SK-N-SH (cell line): Measurements from ENCODE around the gene SMS. TPM values are rescaled to one million over a fixed set of nuclear protein-coding genes. Genes with fewer than 3 reads are reported as not detected.

Experiments
- CTCF ChIA-PET: fragments of 300-600, 350-600 bp; formaldehyde crosslinking; extraction: SDS; loops from one replicate; lab custom pipeline; 2021; lab: Yijun Ruan, JAX
- POLR2A ChIA-PET: fragments of 350-600 bp; sonication (Branson Sonifier 250); formaldehyde crosslinking; extraction: SDS; loops from one replicate; lab custom pipeline; 2020; ENCODE audit warnings: antibody characterized with exemption, inconsistent platforms; lab: Yijun Ruan, JAX
- DNase-seq: peaks from one replicate; pipeline ENCODE4 v3.0.0; 2012
- H2AFZ ChIP-seq: fragments of 200-600 bp; sonication (generic); 2 replicates; pipeline ENCODE4 v1.8.1; 2016; ENCODE audit warnings: antibody characterized with exemption, mild to moderate bottlenecking, low read depth
- H3F3A ChIP-seq: fragments of 200-600 bp; sonication (generic); replicated peaks from 2 replicates; pipeline ENCODE3; 2016; ENCODE audit warnings: antibody characterized with exemption, mild to moderate bottlenecking; ENCODE audit not compliant: insufficient read depth
- H3K27ac ChIP-seq, 2 experiments: fragments of 200-500 bp in 1 of 2; fragments of 200-600 bp in 1 of 2; sonication (Bioruptor generic) in 1 of 2; sonication (generic), shearing (Covaris generic) in 1 of 2; 2 replicates each; pipeline versions ENCODE4 v1.5.1 to v1.6.1; 2014 to 2016; ENCODE audit warnings: low read depth in 2 of 2, inconsistent platforms in 1 of 2, low read length in 1 of 2, mild to moderate bottlenecking in 1 of 2, mixed read lengths in 1 of 2
- H3K27me3 ChIP-seq: fragments of 200-600 bp; sonication (generic), shearing (Covaris generic); 2 replicates; pipeline ENCODE4 v1.6.1; 2016; ENCODE audit warnings: mixed run types; ENCODE audit not compliant: insufficient read depth
- H3K36me3 ChIP-seq, 2 experiments: fragments of 200-500 bp in 1 of 2; fragments of 200-600 bp in 1 of 2; sonication (Bioruptor generic) in 1 of 2; sonication (generic) in 1 of 2; replicated peaks in 1 of 2; 2 replicates each; pipeline versions ENCODE3 to v1.5.1; 2014 to 2016; ENCODE audit warnings: low read length in 1 of 2, mild to moderate bottlenecking in 1 of 2; ENCODE audit not compliant: insufficient read depth in 2 of 2, control insufficient read depth in 1 of 2
- H3K4me1 ChIP-seq, 2 experiments: fragments of 200-500 bp in 1 of 2; fragments of 200-600 bp in 1 of 2; sonication (Bioruptor generic) in 1 of 2; sonication (generic), shearing (Covaris generic) in 1 of 2; 2 replicates each; pipeline versions ENCODE4 v1.5.1 to v1.6.1; 2014 to 2016; ENCODE audit warnings: low read depth in 1 of 2, low read length in 1 of 2, mixed run types in 1 of 2; ENCODE audit not compliant: insufficient read depth in 2 of 2, control insufficient read depth in 1 of 2
- H3K4me2 ChIP-seq: fragments of 200-600 bp; sonication (generic), shearing (Covaris generic); 2 replicates; pipeline ENCODE4 v1.6.1; 2017; ENCODE audit warnings: mixed run types
- H3K4me3 ChIP-seq, 2 experiments: fragments of 200-500 bp in 1 of 2; fragments of 200-600 bp in 1 of 2; sonication (Bioruptor generic) in 1 of 2; sonication (generic), shearing (Covaris generic) in 1 of 2; 2 replicates each; pipeline versions ENCODE4 v1.5.1 to v1.8.1; 2014 to 2016; ENCODE audit warnings: low read depth in 2 of 2, inconsistent platforms in 1 of 2, low read length in 1 of 2, mild to moderate bottlenecking in 1 of 2, mixed read lengths in 1 of 2, moderate library complexity in 1 of 2
- H3K79me2 ChIP-seq: fragments of 200-600 bp; sonication (generic); 2 replicates; pipeline ENCODE4 v1.8.1; 2017; ENCODE audit warnings: mild to moderate bottlenecking; ENCODE audit not compliant: insufficient read depth
- H3K9ac ChIP-seq: fragments of 200-600 bp; sonication (generic); 2 replicates; pipeline ENCODE4 v1.6.1; 2017; ENCODE audit warnings: mixed run types
- H3K9me2 ChIP-seq: fragments of 200-600 bp; sonication (generic); 2 replicates; pipeline ENCODE4 v1.6.1; 2017; ENCODE audit warnings: mixed run types
- H3K9me3 ChIP-seq: fragments of 200-600 bp; sonication (generic); 2 replicates; pipeline ENCODE4 v1.6.1; 2017; ENCODE audit warnings: mixed run types, mild to moderate bottlenecking, moderate library complexity
- H4K20me1 ChIP-seq: fragments of 200-600 bp; sonication (generic); 2 replicates; pipeline ENCODE4 v1.6.1; 2017; ENCODE audit warnings: mild to moderate bottlenecking, mixed run types; ENCODE audit not compliant: insufficient read depth
- CHD2 ChIP-seq: fragments of 150-350 bp; IDR thresholded peaks from 2 replicates; pipeline ENCODE4 v1.6.1; 2018; ENCODE audit warnings: low read length; ENCODE audit not compliant: partially characterized antibody
- EZH2phosphoT487 ChIP-seq: fragments of 200-600 bp; sonication (generic); IDR thresholded peaks from 2 replicates; pipeline ENCODE4 v1.6.1; 2017; ENCODE audit warnings: low read depth, mixed run types, mild to moderate bottlenecking, antibody characterized with exemption, moderate library complexity, borderline replicate concordance
- FOXM1 ChIP-seq: IDR thresholded peaks from 2 replicates; pipeline ENCODE4 v1.4.0; 2012; ENCODE audit warnings: low read depth, mild to moderate bottlenecking
- GABPA ChIP-seq: IDR thresholded peaks from 2 replicates; pipeline ENCODE4 v1.4.0; 2012; ENCODE audit warnings: low read depth, mild to moderate bottlenecking
- GATA2 ChIP-seq: sonication (generic); formaldehyde crosslinking; IDR thresholded peaks from 2 replicates; pipeline ENCODE4 v1.5.0; 2020; ENCODE audit warnings: mild to moderate bottlenecking, missing genetic modification reagents
- IRF3 ChIP-seq: fragments of 150-350 bp; IDR thresholded peaks from 2 replicates; pipeline ENCODE4 v1.6.1; 2016; ENCODE audit warnings: mild to moderate bottlenecking, low read depth, low read length
- MEF2A ChIP-seq: IDR thresholded peaks from 2 replicates; pipeline ENCODE4 v1.4.0; 2012; ENCODE audit warnings: low read depth, borderline replicate concordance
- NFIC ChIP-seq: IDR thresholded peaks from 2 replicates; pipeline ENCODE4 v1.4.0; 2012; ENCODE audit warnings: borderline replicate concordance
- PBX3 ChIP-seq: IDR thresholded peaks from 2 replicates; pipeline ENCODE4; 2012
- POLR2AphosphoS5 ChIP-seq: IDR thresholded peaks from 2 replicates; pipeline ENCODE4 v1.6.1; 2012; ENCODE audit warnings: low read depth, low read length
- RAD21 ChIP-seq: IDR thresholded peaks from 2 replicates; pipeline ENCODE4 v1.6.1; 2012; ENCODE audit warnings: mild to moderate bottlenecking, low read length
- TAF1 ChIP-seq: IDR thresholded peaks from 2 replicates; pipeline ENCODE4 v1.6.1; 2012; ENCODE audit warnings: low read depth, mild to moderate bottlenecking, low read length, moderate library complexity, borderline replicate concordance
- TEAD4 ChIP-seq: IDR thresholded peaks from 2 replicates; pipeline ENCODE4 v1.4.0; 2012; ENCODE audit warnings: mild to moderate bottlenecking, borderline replicate concordance; ENCODE audit not compliant: insufficient read depth
- USF2 ChIP-seq: fragments of 150-350 bp; IDR thresholded peaks from 2 replicates; pipeline ENCODE4 v1.6.1; 2017; ENCODE audit warnings: antibody characterized with exemption, low read length, low read depth, borderline replicate concordance
- WGBS: methylation state at CpG from one replicate; pipeline ENCODE4 v1.1.6; 2017; ENCODE audit warnings: low lambda C conversion rate; 5-methylcytosine and 5-hydroxymethylcytosine counted together
- polyA plus RNA-seq, 3 experiments: library from polyadenylated mRNA; depleted of rRNA; stranded (reverse); fragments of >200 nt; gene quantifications; 2 replicates each; pipeline ENCODE4 v1.2.3, GENCODE V29; 2012
- TF ChIP-seq, protein P1 (sequence below): IDR thresholded peaks from 2 replicates; pipeline ENCODE4 v1.6.1; 2012; ENCODE audit warnings: mild to moderate bottlenecking, low read depth, low read length, moderate library complexity
- TF ChIP-seq, protein P2 (sequence below): IDR thresholded peaks from 2 replicates; pipeline ENCODE4 v1.4.0; 2012; ENCODE audit warnings: low read depth, borderline replicate concordance

SMS gene
- polyA plus RNA-seq, 1 of the 3 experiments (the other 2 are of a cell fraction): 116 TPM

GRCh38 chrX:21963731-21964405, 23.4 kb downstream of the SMS start:
- H3K9ac ChIP-seq: no peak overlapping the region
- peaks cover 2% of the 10 kb centered on the region for H3F3A ChIP-seq
- no peak overlapping the region for H2AFZ ChIP-seq
- H3K9me2 ChIP-seq: no peaks in the 10 kb centered on the region
- 72% methylated on average over 8 of the region's 8 CpGs for WGBS
- peaks cover 93% of the 10 kb centered on the region for H4K20me1 ChIP-seq
- H3K4me2 ChIP-seq: peak overlapping the region; percentile 5; the same call in 1 of the 2 replicates
- no peaks in the 10 kb centered on the region for H3K27me3 ChIP-seq
- H3K79me2 ChIP-seq: peaks cover 100% of the 10 kb centered on the region
- TF ChIP-seq MEF2A: no peak
- TF ChIP-seq USF2: no peak
- no peak for TF ChIP-seq IRF3
- TF ChIP-seq GATA2 (CRISPR knock-in tag): no peak
- ChIA-PET CTCF (interaction anchor here (0.8 to 2.2 kb wide), 3 partner anchors 21 to 930 kb away, joined by 3 to 9 read pairs (median 3); no protein-coding TSS in a partner anchor), POLR2A (no interaction called here)
- peaks cover 14 to 16% of the 10 kb centered on the region in 2 experiments for H3K36me3 ChIP-seq
- H3K27ac ChIP-seq: no peak overlapping the region; a peak in 1 of 4 replicates
- no peak overlapping the region for H3K4me3 ChIP-seq
- H3K9me3 ChIP-seq: no peaks in the 10 kb centered on the region
- DNase-seq: no peak
- peaks cover 21 to 39% of the 10 kb centered on the region in 2 experiments; a peak in 3 of 4 replicates for H3K4me1 ChIP-seq

DNA sequence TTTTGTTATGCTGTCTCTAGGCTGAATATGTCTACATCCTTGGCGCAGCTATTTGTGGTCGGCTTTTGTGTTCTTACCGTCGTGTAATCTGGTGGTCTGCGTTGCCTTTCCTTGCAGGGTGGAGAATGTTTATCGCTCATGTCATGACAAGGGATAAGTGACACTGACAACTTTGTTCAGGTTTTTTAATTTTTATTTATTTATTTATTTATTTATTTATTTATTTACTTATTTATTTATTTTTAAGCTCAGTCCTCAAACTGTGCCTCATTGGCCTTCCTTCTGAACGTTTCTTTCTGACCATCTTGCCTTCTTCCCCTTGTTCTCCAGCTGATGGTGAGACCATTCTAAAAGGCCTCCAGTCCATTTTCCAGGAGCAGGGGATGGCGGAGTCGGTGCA, 26.4 kb downstream of the SMS start:
- H4K20me1 ChIP-seq: peaks cover 73% of the 10 kb centered on the region
- no peak for DNase-seq
- no peak overlapping the region for H3K9ac ChIP-seq
- peaks cover 20 to 45% of the 10 kb centered on the region in 2 experiments for H3K36me3 ChIP-seq
- no peak overlapping the region for H3K4me3 ChIP-seq
- no peak overlapping the region for H3K4me2 ChIP-seq
- H3F3A ChIP-seq: peaks cover 17% of the 10 kb centered on the region
- no peaks in the 10 kb centered on the region for H3K27me3 ChIP-seq
- ChIA-PET CTCF (interaction anchor here (0.9 to 1.4 kb wide), 3 partner anchors 18 to 128 kb away, joined by 3 read pairs; no protein-coding TSS in a partner anchor), POLR2A (no interaction called here)
- no peak overlapping the region for H2AFZ ChIP-seq
- no peaks in the 10 kb centered on the region for H3K9me3 ChIP-seq
- H3K4me1 ChIP-seq: peaks cover 14 to 15% of the 10 kb centered on the region in 2 experiments; a peak in 2 of 4 replicates
- WGBS: 81% methylated on average over 9 of the region's 9 CpGs
- no peaks in the 10 kb centered on the region for H3K9me2 ChIP-seq
- H3K79me2 ChIP-seq: peaks cover 100% of the 10 kb centered on the region
- H3K27ac ChIP-seq: no peak overlapping the region
- no peak for TF ChIP-seq EZH2phosphoT487
- TF ChIP-seq PBX3: no peak
- no peak for TF ChIP-seq GABPA
- no peak for TF ChIP-seq TAF1
- no peak for TF ChIP-seq FOXM1
- TF ChIP-seq, protein P1, sequence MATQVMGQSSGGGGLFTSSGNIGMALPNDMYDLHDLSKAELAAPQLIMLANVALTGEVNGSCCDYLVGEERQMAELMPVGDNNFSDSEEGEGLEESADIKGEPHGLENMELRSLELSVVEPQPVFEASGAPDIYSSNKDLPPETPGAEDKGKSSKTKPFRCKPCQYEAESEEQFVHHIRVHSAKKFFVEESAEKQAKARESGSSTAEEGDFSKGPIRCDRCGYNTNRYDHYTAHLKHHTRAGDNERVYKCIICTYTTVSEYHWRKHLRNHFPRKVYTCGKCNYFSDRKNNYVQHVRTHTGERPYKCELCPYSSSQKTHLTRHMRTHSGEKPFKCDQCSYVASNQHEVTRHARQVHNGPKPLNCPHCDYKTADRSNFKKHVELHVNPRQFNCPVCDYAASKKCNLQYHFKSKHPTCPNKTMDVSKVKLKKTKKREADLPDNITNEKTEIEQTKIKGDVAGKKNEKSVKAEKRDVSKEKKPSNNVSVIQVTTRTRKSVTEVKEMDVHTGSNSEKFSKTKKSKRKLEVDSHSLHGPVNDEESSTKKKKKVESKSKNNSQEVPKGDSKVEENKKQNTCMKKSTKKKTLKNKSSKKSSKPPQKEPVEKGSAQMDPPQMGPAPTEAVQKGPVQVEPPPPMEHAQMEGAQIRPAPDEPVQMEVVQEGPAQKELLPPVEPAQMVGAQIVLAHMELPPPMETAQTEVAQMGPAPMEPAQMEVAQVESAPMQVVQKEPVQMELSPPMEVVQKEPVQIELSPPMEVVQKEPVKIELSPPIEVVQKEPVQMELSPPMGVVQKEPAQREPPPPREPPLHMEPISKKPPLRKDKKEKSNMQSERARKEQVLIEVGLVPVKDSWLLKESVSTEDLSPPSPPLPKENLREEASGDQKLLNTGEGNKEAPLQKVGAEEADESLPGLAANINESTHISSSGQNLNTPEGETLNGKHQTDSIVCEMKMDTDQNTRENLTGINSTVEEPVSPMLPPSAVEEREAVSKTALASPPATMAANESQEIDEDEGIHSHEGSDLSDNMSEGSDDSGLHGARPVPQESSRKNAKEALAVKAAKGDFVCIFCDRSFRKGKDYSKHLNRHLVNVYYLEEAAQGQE: no peak
- no peak for TF ChIP-seq GATA2 (CRISPR knock-in tag)
- TF ChIP-seq MEF2A: no peak
- TF ChIP-seq CHD2: no peak
- TF ChIP-seq POLR2AphosphoS5: no peak
- TF ChIP-seq RAD21: no peak
- no peak for TF ChIP-seq NFIC
- TF ChIP-seq, protein P2, sequence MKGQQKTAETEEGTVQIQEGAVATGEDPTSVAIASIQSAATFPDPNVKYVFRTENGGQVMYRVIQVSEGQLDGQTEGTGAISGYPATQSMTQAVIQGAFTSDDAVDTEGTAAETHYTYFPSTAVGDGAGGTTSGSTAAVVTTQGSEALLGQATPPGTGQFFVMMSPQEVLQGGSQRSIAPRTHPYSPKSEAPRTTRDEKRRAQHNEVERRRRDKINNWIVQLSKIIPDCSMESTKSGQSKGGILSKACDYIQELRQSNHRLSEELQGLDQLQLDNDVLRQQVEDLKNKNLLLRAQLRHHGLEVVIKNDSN: no peak
- no peak for TF ChIP-seq TEAD4
